T-helper 2 cell treated with Interferon-gamma antibody and Interleukin-4, amounts not matched to agents 100 ng/mL and 5 ng/mL, for 36 hours (primary cell): Measurements from ENCODE around the gene GAS2L1. TPM values are rescaled to one million over a fixed set of nuclear protein-coding genes. Genes with fewer than 3 reads are reported as not detected.

ENCODE experiments used
- intact Hi-C: fragments of 100-400 bp; cut with micrococcal nuclease; formaldehyde crosslinking; loops from one replicate; pipeline ENCODE4 v1.15.1; 2023
- total RNA-seq: library from RNA; stranded (reverse); gene quantifications from 2 replicates; pipeline ENCODE4 v1.2.3, GENCODE V29; 2022

The GAS2L1 gene
- total RNA-seq, 1 donor from 2014 or later, result 3.6 TPM

- intact Hi-C loops, result no loop called here
Observed at GRCh38 chr22:29325356-29325755, 18.9 kb downstream of the GAS2L1 start.

GRCh38 chr22:29325785-29326315, 19.4 kb downstream of the GAS2L1 start:
- intact Hi-C loops, result no loop called here

- intact Hi-C loops, result no loop called here
Observed at GRCh38 chr22:29326481-29326880, 20.0 kb downstream of the GAS2L1 start.

GRCh38 chr22:29327089-29327764, 20.8 kb downstream of the GAS2L1 start:
- intact Hi-C loops, result no loop called here

GRCh38 chr22:29328055-29328454, 21.6 kb downstream of the GAS2L1 start:
- intact Hi-C loops, result no loop called here

GRCh38 chr22:29328566-29329500, 22.4 kb downstream of the GAS2L1 start:
- intact Hi-C loops, result no loop called here

GRCh38 chr22:29329581-29329980, 23.1 kb downstream of the GAS2L1 start:
- intact Hi-C loops, result no loop called here

- intact Hi-C loops, result no loop called here
Observed at GRCh38 chr22:29330291-29330690, 23.8 kb downstream of the GAS2L1 start.

GRCh38 chr22:29330753-29331152, 24.3 kb downstream of the GAS2L1 start:
- intact Hi-C loops, result no loop called here

GRCh38 chr22:29331213-29331612, 24.8 kb downstream of the GAS2L1 start:
- intact Hi-C loops, result no loop called here

GRCh38 chr22:29331658-29332300, 25.3 kb downstream of the GAS2L1 start:
- intact Hi-C loops, result no loop called here

- intact Hi-C loops, result no loop called here
Observed at GRCh38 chr22:29332886-29333496, 26.5 kb downstream of the GAS2L1 start.

GRCh38 chr22:29334148-29334547, 27.7 kb downstream of the GAS2L1 start:
- intact Hi-C loops, result no loop called here

GRCh38 chr22:29334696-29335344, 28.4 kb downstream of the GAS2L1 start:
- intact Hi-C loops, result no loop called here

GRCh38 chr22:29335656-29336055, 29.2 kb downstream of the GAS2L1 start:
- intact Hi-C loops, result no loop called here

GRCh38 chr22:29336751-29337490, 30.5 kb downstream of the GAS2L1 start:
- intact Hi-C loops, result no loop called here

- intact Hi-C loops, result no loop called here
Observed at GRCh38 chr22:29337631-29338284, 31.3 kb downstream of the GAS2L1 start.

GRCh38 chr22:29338398-29338797, 31.9 kb downstream of the GAS2L1 start:
- intact Hi-C loops, result no loop called here

- intact Hi-C loops, result no loop called here
Observed at GRCh38 chr22:29339381-29340235, 33.2 kb downstream of the GAS2L1 start.
